Gastrocnemius medialis (tissue), 4 donors: ENCODE measurements around the gene LRRC3. TPM values are rescaled to one million over a fixed set of nuclear protein-coding genes. Genes with fewer than 3 reads are reported as not detected.

ENCODE experiments used
- ATAC-seq, 2 donors: fragments of 150-250 bp; one replicate each; pipeline ENCODE4 v1.9.1; 2016
- DNase-seq, 2 donors: peaks; one replicate each; pipeline ENCODE4 v3.0.0-alpha.2; 2019
- H3K27ac ChIP-seq, 4 donors: fragments of 200-600 bp; sonication (generic); 1 replicate in 1 of 4; 2 replicates in 3 of 4; pipeline ENCODE4 v1.5.1; 2016 to 2018; ENCODE audit warnings: mild to moderate bottlenecking in 2 of 4, moderate library complexity in 1 of 4
- H3K27me3 ChIP-seq, 3 donors: fragments of 200-600 bp; sonication (generic) in 2 of 3; 1 replicate in 1 of 3; 2 replicates in 2 of 3; pipeline versions ENCODE4 v1.5.1 to v1.6.0; 2016 to 2019; ENCODE audit warnings: mild to moderate bottlenecking in 1 of 3, moderate library complexity in 1 of 3
- H3K36me3 ChIP-seq, 2 donors: fragments of 200-600 bp; sonication (generic) in 1 of 2; one replicate each; pipeline ENCODE4 v1.5.1; 2017 to 2018
- H3K4me1 ChIP-seq, 2 donors: fragments of 200-600 bp; sonication (generic) in 1 of 2; one replicate each; pipeline ENCODE4 v1.5.1; 2016 to 2017; ENCODE audit warnings: mild to moderate bottlenecking in 2 of 2
- H3K4me3 ChIP-seq, 4 donors: fragments of 200-600 bp; sonication (generic) in 3 of 4; 1 replicate in 1 of 4; 2 replicates in 3 of 4; pipeline ENCODE4 v1.5.1; 2016 to 2019; ENCODE audit warnings: mild to moderate bottlenecking in 2 of 4
- H3K9me3 ChIP-seq, 3 donors: fragments of 200-600 bp; sonication (generic) in 2 of 3; 1 replicate in 1 of 3; 2 replicates in 2 of 3; pipeline ENCODE4 v1.5.1; 2016 to 2019
- POLR2A ChIP-seq, 2 donors: fragments of 450-650 bp; IDR thresholded peaks; one replicate each; pipeline ENCODE4 v1.6.1; 2017; ENCODE audit warnings: antibody characterized with exemption in 2 of 2, mild to moderate bottlenecking in 2 of 2, moderate library complexity in 2 of 2
- in situ Hi-C, 4 donors: fragments of 200-750 bp; cut with MboI; loops; one replicate each; pipeline versions ENCODE4 v1.15.0 to v1.8.0; 2017; ENCODE audit warnings: low sequenced_read_pairs in 4 of 4
- intact Hi-C: fragments of 100-400 bp; cut with DNase I; formaldehyde crosslinking; loops from one replicate; pipeline ENCODE4 v1.15.1; 2023; ENCODE audit warnings: low total_unique reads
- total RNA-seq, 4 donors: library from RNA; depleted of rRNA; stranded (reverse); fragments of >200 nt; gene quantifications; one replicate each; pipeline versions ENCODE4 v1.1.0 to v1.2.3, GENCODE V29; 2016
- TF ChIP-seq, protein P1 (sequence below), 5 experiments: fragments of 450-650 bp in 3 of 5; fragments of 200-600 bp in 2 of 5; sonication (generic) in 2 of 5; IDR thresholded peaks in 4 of 5; conservative IDR thresholded peaks in 1 of 5; 1 replicate in 4 of 5; 2 replicates in 1 of 5; pipeline ENCODE4 v1.5.1; 2016 to 2019; ENCODE audit warnings: antibody characterized with exemption in 5 of 5, mild to moderate bottlenecking in 3 of 5, moderate library complexity in 3 of 5

The LRRC3 gene
- total RNA-seq, 4 donors from 2014 or later, result 0.36 to 0.70 (median 0.55) TPM

DNA sequence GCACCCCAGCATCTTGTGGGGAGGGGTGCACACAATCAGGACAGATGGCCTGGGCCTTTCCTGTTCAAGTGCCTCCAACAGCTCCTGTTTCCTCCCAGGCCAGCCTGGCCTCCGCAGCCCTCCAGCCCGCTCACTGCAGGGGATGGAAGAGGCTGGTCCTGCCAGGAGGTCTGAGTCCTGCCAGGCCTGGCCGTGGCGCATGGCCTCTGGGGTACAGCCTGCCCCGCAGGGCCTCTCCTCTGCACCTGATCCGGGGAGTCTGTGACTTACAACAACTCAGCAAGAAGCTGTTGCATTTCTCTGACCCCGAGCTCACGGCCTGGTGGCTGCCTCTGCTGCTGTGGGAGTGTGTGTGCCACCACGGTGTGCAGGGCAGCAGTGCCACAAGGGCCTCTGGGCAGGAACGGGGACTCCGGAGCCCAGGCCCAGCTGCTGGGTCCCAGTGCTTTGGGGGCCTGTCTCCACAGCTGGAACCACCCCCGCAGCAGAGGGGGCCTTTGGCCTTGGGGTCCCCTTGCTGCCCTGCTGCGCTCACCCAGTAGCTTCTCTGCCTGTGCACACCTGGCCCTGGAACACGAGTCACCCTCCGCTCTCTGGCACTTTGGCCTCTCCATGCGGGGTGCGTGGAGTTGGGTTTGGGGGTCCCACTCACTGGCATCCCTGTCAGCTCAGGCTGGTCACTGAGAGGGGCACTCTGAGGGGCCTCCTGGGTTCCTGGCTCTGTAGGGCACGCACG, 17.4 kb upstream of the LRRC3 start:
- Histone ChIP-seq H3K9me3 (no peaks in the 10 kb centered on the region), H3K27ac (no peak overlapping the region), H3K27me3 (peaks cover 3 to 18% (median 12%) of the 10 kb centered on the region in 3 donors), H3K4me3 (no peak overlapping the region), H3K4me1 (no peaks in the 10 kb centered on the region), H3K36me3 (no peaks in the 10 kb centered on the region)
- no peak for ATAC-seq
- peak in 1 of 2 donors; percentile 1 for DNase-seq
- in situ Hi-C loops, result no loop called here
- TF ChIP-seq POLR2A (IDR thresholded peaks at IDR 0.05), result no peak
- TF ChIP-seq, protein P1, sequence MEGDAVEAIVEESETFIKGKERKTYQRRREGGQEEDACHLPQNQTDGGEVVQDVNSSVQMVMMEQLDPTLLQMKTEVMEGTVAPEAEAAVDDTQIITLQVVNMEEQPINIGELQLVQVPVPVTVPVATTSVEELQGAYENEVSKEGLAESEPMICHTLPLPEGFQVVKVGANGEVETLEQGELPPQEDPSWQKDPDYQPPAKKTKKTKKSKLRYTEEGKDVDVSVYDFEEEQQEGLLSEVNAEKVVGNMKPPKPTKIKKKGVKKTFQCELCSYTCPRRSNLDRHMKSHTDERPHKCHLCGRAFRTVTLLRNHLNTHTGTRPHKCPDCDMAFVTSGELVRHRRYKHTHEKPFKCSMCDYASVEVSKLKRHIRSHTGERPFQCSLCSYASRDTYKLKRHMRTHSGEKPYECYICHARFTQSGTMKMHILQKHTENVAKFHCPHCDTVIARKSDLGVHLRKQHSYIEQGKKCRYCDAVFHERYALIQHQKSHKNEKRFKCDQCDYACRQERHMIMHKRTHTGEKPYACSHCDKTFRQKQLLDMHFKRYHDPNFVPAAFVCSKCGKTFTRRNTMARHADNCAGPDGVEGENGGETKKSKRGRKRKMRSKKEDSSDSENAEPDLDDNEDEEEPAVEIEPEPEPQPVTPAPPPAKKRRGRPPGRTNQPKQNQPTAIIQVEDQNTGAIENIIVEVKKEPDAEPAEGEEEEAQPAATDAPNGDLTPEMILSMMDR (IDR thresholded peaks at IDR 0.05 in 4 of 5, conservative IDR thresholded peaks at IDR 0.05 in 1 of 5), result no peak
- intact Hi-C loops, result no loop called here

DNA sequence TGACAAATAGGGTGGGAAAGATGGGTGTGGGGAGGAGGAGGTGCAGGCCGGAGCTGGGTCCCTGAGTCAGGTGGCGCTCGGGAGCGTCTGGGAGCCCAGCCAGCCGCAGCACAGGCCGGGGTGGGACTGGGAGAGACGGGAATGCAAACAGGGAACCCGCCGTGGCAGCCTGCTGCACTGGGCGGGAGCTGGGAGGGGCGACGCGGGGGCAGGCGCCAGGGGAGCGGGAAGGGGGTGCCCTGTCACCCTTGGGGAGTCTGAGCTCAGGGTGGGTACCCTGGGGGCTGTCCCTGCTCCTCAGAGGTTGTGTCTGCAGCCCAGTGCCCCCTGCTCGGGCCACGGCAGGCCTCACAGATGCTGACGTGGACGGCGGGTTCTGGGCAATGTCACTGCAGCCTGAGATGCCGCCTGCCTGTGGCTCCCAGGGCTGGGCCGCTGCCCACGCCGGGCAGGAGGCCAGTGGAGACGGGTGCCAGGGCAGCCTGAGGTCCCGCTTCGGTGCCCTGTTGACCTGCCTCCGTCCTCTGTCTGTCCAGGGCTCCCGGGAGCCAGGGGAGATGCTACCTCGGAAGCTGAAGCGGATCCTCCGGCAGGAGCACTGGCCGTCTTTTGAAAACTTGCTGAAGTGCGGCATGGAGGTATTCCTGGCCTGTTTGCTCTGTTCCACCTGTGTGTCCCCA, 16.6 kb upstream of the LRRC3 start:
- in situ Hi-C loops (no loop called here), intact Hi-C loops (no loop called here)
- Histone ChIP-seq H3K4me1 (no peaks in the 10 kb centered on the region), H3K27me3 (peaks cover 3 to 18% (median 12%) of the 10 kb centered on the region in 3 donors), H3K36me3 (no peaks in the 10 kb centered on the region), H3K9me3 (no peaks in the 10 kb centered on the region), H3K4me3 (no peak overlapping the region), H3K27ac (no peak overlapping the region)
- ATAC-seq, result no peak
- peak in 1 of 2 donors; percentile 4 for DNase-seq
- TF ChIP-seq POLR2A (IDR thresholded peaks at IDR 0.05), result no peak
- TF ChIP-seq, protein P1 (IDR thresholded peaks at IDR 0.05 in 4 of 5, conservative IDR thresholded peaks at IDR 0.05 in 1 of 5), result no peak

DNA sequence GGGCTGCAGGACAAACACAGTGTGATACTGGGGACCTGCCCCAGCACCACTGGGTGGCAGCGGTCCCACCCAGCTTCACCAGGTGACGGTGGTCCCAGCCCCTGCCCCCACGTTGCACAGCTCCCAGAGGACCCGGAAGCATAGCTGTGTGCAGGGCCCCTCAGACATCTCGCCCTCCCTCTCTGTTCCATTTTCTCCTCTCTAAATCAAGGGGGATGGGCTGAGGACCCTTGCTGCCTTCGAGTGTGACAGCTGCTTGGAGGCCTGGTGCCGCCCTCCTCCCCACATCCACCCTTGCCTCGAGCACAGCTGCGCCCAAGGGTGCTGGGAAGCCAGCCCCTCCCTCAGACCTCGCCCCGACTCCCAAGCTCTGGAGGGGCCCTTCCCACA, 16.1 kb upstream of the LRRC3 start:
- no peak for DNase-seq
- in situ Hi-C loops, result no loop called here

DNA sequence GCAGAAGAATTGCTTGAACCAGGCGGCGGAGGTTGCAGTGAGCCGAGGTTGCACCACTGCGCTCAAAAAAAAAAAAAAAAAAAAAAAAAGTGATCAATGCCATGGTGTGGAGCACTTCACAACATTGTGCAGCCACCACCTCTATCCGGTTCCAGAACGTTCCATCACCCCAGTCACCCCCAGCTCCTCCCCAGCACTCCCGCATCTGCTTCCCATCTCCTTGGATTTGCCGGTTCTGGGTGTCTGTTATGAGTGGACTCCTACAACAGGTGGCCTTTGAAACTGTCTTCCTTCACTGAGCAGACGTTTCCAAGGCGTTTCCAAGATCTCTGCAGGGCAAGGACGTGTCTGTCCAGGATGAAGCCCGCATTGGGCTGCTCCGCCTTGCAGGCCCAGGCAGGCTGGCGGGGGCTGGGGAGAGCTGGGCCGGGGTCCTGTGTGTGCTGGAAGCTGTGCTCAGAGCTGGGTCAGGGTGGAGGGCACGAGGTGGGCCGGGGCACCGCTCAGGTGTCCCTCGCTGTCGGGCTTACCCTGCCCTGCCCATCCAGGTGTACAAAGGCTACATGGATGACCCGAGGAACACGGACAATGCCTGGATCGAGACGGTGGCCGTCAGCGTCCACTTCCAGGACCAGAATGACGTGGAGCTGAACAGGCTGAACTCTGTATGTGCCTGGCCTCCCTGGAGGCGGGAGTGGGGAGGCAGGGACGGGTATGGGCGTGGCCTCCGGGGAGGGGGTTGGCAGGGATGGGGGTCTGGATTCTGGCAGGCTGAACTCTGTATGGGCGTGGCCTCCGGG, 14.9 kb upstream of the LRRC3 start:
- ATAC-seq, result no peak
- Histone ChIP-seq H3K27ac (no peak overlapping the region), H3K4me1 (no peaks in the 10 kb centered on the region), H3K36me3 (no peaks in the 10 kb centered on the region), H3K9me3 (no peaks in the 10 kb centered on the region), H3K27me3 (peaks cover 3 to 18% (median 12%) of the 10 kb centered on the region in 3 donors), H3K4me3 (no peak overlapping the region)
- in situ Hi-C loops (no loop called here), intact Hi-C loops (no loop called here)
- no peak for TF ChIP-seq POLR2A (IDR thresholded peaks at IDR 0.05)
- TF ChIP-seq, protein P1 (IDR thresholded peaks at IDR 0.05 in 4 of 5, conservative IDR thresholded peaks at IDR 0.05 in 1 of 5), result no peak
- peak in 1 of 2 donors; percentile 3 for DNase-seq

More for the DNA sequence above, 16.1 kb upstream of the LRRC3 start:
- intact Hi-C loops, result no loop called here
- Histone ChIP-seq H3K27me3 (peaks cover 3 to 18% (median 12%) of the 10 kb centered on the region in 3 donors), H3K9me3 (no peaks in the 10 kb centered on the region), H3K4me3 (no peak overlapping the region), H3K27ac (no peak overlapping the region), H3K36me3 (no peaks in the 10 kb centered on the region), H3K4me1 (no peaks in the 10 kb centered on the region)
- no peak for ATAC-seq
- no peak for TF ChIP-seq POLR2A (IDR thresholded peaks at IDR 0.05)
- TF ChIP-seq, protein P1 (IDR thresholded peaks at IDR 0.05 in 4 of 5, conservative IDR thresholded peaks at IDR 0.05 in 1 of 5), result no peak
